ENCODE results near the gene SPC24. TPM values are rescaled to one million over a fixed set of nuclear protein-coding genes. Genes with fewer than 3 reads are reported as not detected.

SPC24 gene
- total and polyA plus RNA-seq, 9 of the 15 experiments (the other 6 are each of a cell fraction or from before 2014, with no cell fraction given), result 18.2 to 154 (median 60.9) TPM

DNA sequence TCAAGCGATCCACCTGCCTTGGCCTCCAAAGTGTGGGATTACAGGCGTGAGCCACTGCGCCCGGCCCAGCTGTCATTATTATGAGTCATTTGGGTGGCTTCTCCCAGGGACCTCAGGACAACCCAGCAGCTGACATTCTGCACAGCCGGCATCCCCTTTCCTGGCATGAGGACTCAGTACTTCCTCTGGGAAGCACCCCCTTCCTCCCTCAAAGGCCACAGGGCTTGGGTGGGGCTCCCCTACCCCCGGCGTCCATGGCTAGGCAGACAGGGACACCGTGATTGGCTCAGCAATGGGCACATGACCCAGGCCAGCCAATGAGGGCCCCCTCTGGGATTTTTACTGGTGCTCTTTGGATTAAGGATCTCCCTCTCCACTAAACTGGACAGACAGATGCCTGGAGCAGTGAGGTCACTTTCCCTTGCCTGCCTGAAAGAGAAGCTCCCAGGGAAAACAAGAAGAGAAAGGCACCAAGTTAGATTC is 35.7 kb upstream of the SPC24 start (continued):
- TF ChIP-seq GATAD2B (IDR thresholded peaks at IDR 0.05; ENCODE audit: borderline replicate concordance) (no peak), NFYB (IDR thresholded peaks at IDR 0.05; ENCODE audit: extremely low read depth, insufficient read length) (peak; percentile 67), REST (IDR thresholded peaks at IDR 0.05; ENCODE audit: borderline replicate concordance) (0 out of 2 replicates have a peak, but pooled peaks have one; percentile 14), REST (CRISPR knock-in tag; IDR thresholded peaks at IDR 0.05; ENCODE audit: low read depth) (no peak), ASH1L (IDR thresholded peaks at IDR 0.05; ENCODE audit: borderline replicate concordance, low read depth, partially characterized antibody) (peak; percentile 31), RAD51 (IDR thresholded peaks at IDR 0.05; ENCODE audit: borderline replicate concordance, low read depth) (peak; percentile 87), ZNF583 (CRISPR knock-in tag; IDR thresholded peaks at IDR 0.05) (no peak), SMAD1 (IDR thresholded peaks at IDR 0.05; ENCODE audit: low read depth, low read length, partially characterized antibody) (no peak)
- TF ChIP-seq, protein P1, sequence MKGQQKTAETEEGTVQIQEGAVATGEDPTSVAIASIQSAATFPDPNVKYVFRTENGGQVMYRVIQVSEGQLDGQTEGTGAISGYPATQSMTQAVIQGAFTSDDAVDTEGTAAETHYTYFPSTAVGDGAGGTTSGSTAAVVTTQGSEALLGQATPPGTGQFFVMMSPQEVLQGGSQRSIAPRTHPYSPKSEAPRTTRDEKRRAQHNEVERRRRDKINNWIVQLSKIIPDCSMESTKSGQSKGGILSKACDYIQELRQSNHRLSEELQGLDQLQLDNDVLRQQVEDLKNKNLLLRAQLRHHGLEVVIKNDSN (CRISPR knock-in tag; IDR thresholded peaks at IDR 0.05), result peak; percentile 96
- TF ChIP-seq, protein P2, sequence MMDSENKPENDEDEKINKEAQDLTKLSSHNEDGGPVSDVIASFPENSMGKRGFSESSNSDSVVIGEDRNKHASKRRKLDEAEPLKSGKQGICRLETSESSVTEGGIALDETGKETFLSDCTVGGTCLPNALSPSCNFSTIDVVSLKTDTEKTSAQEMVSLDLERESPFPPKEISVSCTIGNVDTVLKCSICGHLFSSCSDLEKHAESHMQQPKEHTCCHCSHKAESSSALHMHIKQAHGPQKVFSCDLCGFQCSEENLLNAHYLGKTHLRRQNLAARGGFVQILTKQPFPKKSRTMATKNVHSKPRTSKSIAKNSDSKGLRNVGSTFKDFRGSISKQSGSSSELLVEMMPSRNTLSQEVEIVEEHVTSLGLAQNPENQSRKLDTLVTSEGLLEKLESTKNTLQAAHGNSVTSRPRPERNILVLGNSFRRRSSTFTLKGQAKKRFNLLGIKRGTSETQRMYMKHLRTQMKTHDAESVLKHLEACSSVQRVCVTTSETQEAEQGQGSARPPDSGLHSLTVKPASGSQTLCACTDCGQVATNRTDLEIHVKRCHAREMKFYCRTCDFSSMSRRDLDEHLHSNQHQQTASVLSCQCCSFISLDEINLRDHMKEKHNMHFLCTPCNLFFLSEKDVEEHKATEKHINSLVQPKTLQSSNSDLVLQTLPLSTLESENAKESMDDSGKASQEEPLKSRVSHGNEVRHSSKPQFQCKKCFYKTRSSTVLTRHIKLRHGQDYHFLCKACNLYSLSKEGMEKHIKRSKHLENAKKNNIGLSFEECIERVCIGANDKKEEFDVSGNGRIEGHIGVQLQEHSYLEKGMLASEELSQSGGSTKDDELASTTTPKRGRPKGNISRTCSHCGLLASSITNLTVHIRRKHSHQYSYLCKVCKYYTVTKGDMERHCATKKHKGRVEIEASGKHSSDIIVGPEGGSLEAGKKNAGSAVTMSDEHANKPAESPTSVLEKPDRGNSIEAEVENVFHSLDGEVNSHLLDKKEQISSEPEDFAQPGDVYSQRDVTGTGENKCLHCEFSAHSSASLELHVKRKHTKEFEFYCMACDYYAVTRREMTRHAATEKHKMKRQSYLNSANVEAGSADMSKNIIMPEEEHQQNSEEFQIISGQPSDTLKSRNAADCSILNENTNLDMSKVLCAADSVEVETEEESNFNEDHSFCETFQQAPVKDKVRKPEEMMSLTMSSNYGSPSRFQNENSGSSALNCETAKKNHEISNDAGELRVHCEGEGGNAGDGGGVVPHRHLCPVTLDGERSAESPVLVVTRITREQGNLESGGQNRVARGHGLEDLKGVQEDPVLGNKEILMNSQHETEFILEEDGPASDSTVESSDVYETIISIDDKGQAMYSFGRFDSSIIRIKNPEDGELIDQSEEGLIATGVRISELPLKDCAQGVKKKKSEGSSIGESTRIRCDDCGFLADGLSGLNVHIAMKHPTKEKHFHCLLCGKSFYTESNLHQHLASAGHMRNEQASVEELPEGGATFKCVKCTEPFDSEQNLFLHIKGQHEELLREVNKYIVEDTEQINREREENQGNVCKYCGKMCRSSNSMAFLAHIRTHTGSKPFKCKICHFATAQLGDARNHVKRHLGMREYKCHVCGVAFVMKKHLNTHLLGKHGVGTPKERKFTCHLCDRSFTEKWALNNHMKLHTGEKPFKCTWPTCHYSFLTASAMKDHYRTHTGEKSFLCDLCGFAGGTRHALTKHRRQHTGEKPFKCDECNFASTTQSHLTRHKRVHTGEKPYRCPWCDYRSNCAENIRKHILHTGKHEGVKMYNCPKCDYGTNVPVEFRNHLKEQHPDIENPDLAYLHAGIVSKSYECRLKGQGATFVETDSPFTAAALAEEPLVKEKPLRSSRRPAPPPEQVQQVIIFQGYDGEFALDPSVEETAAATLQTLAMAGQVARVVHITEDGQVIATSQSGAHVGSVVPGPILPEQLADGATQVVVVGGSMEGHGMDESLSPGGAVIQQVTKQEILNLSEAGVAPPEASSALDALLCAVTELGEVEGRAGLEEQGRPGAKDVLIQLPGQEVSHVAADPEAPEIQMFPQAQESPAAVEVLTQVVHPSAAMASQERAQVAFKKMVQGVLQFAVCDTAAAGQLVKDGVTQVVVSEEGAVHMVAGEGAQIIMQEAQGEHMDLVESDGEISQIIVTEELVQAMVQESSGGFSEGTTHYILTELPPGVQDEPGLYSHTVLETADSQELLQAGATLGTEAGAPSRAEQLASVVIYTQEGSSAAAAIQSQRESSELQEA (IDR thresholded peaks at IDR 0.05; ENCODE audit: low read depth), result no peak
